KOPT-K1 (cell line): ENCODE results near the gene CLCN3.
A peak's percentile ranks its signal among the peaks of the same experiment; 100 is the strongest.
"Not testable (repeated sequence)": the region's sequence is repeated elsewhere in the genome, so short reads cannot be mapped to it uniquely, and the experiment has no call there.

Experiments
- H3K27ac ChIP-seq: fragments of 200-600 bp; sonication (generic); 2 replicates; pipeline ENCODE4 v1.5.1; 2016; ENCODE audit warnings: antibody characterized with exemption, mild to moderate bottlenecking, low read depth, low read length; ENCODE audit not compliant: poor library complexity, severe bottlenecking
- H3K36me3 ChIP-seq: fragments of 200-600 bp; sonication (generic); 2 replicates; pipeline ENCODE4 v1.5.1; 2017; ENCODE audit warnings: antibody characterized with exemption, mild to moderate bottlenecking, low read length, moderate library complexity; ENCODE audit not compliant: insufficient read depth
- H3K9me3 ChIP-seq: fragments of 200-600 bp; sonication (generic); 2 replicates; pipeline ENCODE4 v1.5.1; 2017; ENCODE audit warnings: antibody characterized with exemption, low read length, mild to moderate bottlenecking; ENCODE audit not compliant: insufficient read depth, poor library complexity, severe bottlenecking

Gene CLCN3

GRCh38 chr4:169619958-169620879 lies at the start of gene CLCN3:
Gene CLCN3 (plus strand): TSS chr4:169620578. CDS start chr4:169635929, 15,351 bp downstream.
- Histone ChIP-seq H3K36me3 (no peaks in the 10 kb centered on the region), H3K9me3 (no peaks in the 10 kb centered on the region), H3K27ac (peak within 1 kb of the TSS; percentile 91)

- H3K27ac ChIP-seq, H3K9me3 ChIP-seq: not testable (repeated sequence)
- H3K36me3 ChIP-seq = peaks cover 31% of the 10 kb centered on the region
These were observed 49.4 kb upstream of the CLCN3 start for GRCh38 chr4:169571012-169571411.

GRCh38 chr4:169571435-169571834 lies 48.9 kb upstream of the CLCN3 start:
- Histone ChIP-seq H3K9me3 (no peaks in the 10 kb centered on the region), H3K36me3 (peaks cover 35% of the 10 kb centered on the region), H3K27ac (no peak overlapping the region)

- peaks cover 41% of the 10 kb centered on the region for H3K36me3 ChIP-seq
- H3K27ac ChIP-seq = no peak overlapping the region
- no peaks in the 10 kb centered on the region for H3K9me3 ChIP-seq
These were observed 46.5 kb upstream of the CLCN3 start for GRCh38 chr4:169573889-169574288.

- Histone ChIP-seq H3K27ac (no peak overlapping the region), H3K36me3 (peaks cover 51% of the 10 kb centered on the region), H3K9me3 (no peaks in the 10 kb centered on the region)
These were observed 38.2 kb upstream of the CLCN3 start for GRCh38 chr4:169582203-169582602.

- no peaks in the 10 kb centered on the region for H3K9me3 ChIP-seq
- H3K36me3 ChIP-seq = peaks cover 51% of the 10 kb centered on the region
- no peak overlapping the region for H3K27ac ChIP-seq
These were observed 37.7 kb upstream of the CLCN3 start for GRCh38 chr4:169582706-169583105.

GRCh38 chr4:169583563-169583962 lies 36.8 kb upstream of the CLCN3 start:
- Histone ChIP-seq H3K27ac (no peak overlapping the region), H3K9me3 (no peaks in the 10 kb centered on the region), H3K36me3 (peaks cover 59% of the 10 kb centered on the region)

- peaks cover 43% of the 10 kb centered on the region for H3K36me3 ChIP-seq
- H3K9me3 ChIP-seq = no peaks in the 10 kb centered on the region
- no peak overlapping the region for H3K27ac ChIP-seq
These were observed 27.3 kb upstream of the CLCN3 start for GRCh38 chr4:169593050-169593560.

GRCh38 chr4:169594560-169595195 lies 25.7 kb upstream of the CLCN3 start:
- no peak overlapping the region for H3K27ac ChIP-seq
- H3K9me3 ChIP-seq = no peaks in the 10 kb centered on the region
- H3K36me3 ChIP-seq = peaks cover 41% of the 10 kb centered on the region

- Histone ChIP-seq H3K36me3 (peaks cover 51% of the 10 kb centered on the region), H3K9me3 (no peaks in the 10 kb centered on the region), H3K27ac (no peak overlapping the region)
These were observed 19.2 kb upstream of the CLCN3 start for GRCh38 chr4:169601016-169601771.

GRCh38 chr4:169603312-169603711 lies 17.1 kb upstream of the CLCN3 start:
- Histone ChIP-seq H3K36me3 (peaks cover 37% of the 10 kb centered on the region), H3K27ac (no peak overlapping the region)

GRCh38 chr4:169604131-169604900 lies 16.1 kb upstream of the CLCN3 start:
- H3K9me3 ChIP-seq = no peaks in the 10 kb centered on the region
- no peak overlapping the region for H3K27ac ChIP-seq
- H3K36me3 ChIP-seq = peaks cover 27% of the 10 kb centered on the region

More at GRCh38 chr4:169603312-169603711, 17.1 kb upstream of the CLCN3 start:
- no peaks in the 10 kb centered on the region for H3K9me3 ChIP-seq

GRCh38 chr4:169604903-169605331 lies 15.5 kb upstream of the CLCN3 start:
- H3K36me3 ChIP-seq = peaks cover 22% of the 10 kb centered on the region
- no peak overlapping the region for H3K27ac ChIP-seq
- no peaks in the 10 kb centered on the region for H3K9me3 ChIP-seq

- peak overlapping the region; percentile 89 for H3K27ac ChIP-seq
- H3K9me3 ChIP-seq = no peaks in the 10 kb centered on the region
- no peaks in the 10 kb centered on the region for H3K36me3 ChIP-seq
These were observed 9.2 kb upstream of the CLCN3 start for GRCh38 chr4:169611157-169611556.
